SKM-1 treated with dmso at 0.1 percent for 144 hours (cell line): ENCODE measurements around the gene MUC5AC.
"Not testable (repeated sequence)": the region's sequence is repeated elsewhere in the genome, so short reads cannot be mapped to it uniquely, and the experiment has no call there.

Experiments used
- DNase-seq: peaks from one replicate; lab custom pipeline; 2025; ENCODE audit not compliant: unreplicated experiment; lab: John Stamatoyannopoulos, UW

Gene MUC5AC, protein sequence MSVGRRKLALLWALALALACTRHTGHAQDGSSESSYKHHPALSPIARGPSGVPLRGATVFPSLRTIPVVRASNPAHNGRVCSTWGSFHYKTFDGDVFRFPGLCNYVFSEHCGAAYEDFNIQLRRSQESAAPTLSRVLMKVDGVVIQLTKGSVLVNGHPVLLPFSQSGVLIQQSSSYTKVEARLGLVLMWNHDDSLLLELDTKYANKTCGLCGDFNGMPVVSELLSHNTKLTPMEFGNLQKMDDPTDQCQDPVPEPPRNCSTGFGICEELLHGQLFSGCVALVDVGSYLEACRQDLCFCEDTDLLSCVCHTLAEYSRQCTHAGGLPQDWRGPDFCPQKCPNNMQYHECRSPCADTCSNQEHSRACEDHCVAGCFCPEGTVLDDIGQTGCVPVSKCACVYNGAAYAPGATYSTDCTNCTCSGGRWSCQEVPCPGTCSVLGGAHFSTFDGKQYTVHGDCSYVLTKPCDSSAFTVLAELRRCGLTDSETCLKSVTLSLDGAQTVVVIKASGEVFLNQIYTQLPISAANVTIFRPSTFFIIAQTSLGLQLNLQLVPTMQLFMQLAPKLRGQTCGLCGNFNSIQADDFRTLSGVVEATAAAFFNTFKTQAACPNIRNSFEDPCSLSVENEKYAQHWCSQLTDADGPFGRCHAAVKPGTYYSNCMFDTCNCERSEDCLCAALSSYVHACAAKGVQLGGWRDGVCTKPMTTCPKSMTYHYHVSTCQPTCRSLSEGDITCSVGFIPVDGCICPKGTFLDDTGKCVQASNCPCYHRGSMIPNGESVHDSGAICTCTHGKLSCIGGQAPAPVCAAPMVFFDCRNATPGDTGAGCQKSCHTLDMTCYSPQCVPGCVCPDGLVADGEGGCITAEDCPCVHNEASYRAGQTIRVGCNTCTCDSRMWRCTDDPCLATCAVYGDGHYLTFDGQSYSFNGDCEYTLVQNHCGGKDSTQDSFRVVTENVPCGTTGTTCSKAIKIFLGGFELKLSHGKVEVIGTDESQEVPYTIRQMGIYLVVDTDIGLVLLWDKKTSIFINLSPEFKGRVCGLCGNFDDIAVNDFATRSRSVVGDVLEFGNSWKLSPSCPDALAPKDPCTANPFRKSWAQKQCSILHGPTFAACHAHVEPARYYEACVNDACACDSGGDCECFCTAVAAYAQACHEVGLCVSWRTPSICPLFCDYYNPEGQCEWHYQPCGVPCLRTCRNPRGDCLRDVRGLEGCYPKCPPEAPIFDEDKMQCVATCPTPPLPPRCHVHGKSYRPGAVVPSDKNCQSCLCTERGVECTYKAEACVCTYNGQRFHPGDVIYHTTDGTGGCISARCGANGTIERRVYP (N-terminal part only)

DNA sequence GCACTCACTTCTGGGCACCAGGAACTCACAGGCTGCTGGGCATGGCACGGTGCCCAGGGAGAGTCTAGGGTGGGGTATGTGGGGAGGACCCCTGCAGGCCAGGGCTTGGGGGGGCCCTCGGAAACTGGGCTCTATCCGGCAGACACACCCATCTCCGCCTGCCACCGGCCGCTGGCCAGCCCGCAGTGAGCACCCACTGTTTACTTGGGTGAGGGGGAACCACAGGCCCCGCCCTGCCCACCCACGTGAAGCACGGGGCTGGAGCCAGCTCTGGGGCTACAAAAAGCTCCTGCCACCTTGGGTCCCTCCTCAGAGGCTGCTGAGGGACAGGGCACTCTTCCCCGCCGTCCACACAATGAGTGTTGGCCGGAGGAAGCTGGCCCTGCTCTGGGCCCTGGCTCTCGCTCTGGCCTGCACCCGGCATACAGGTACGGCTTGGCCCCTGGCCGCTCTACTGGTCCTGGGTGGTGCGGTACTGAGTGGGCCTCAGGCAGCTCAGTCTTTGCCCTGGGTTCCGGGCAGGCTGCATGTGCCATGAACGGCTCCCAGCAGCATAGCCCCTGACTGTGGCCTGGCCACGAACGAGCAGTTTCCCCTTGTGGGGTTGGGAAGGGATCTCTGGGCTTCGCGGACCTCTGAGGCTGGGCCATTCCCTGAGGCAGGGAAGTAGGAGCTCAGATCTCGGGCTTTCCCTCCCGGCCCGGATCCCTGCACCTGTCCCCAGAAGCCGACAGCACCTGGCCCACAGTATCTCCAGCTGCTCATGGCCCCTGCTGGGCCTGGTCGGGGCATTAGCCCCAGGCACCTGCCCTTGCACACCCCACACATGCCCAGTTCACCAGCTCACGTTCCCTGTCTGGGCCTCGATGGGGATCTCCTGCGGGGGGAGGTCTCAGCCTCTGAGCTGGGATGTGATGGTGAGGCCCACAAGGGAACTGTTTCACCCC, at the start of gene MUC5AC:
Gene MUC5AC, plus strand, starts transcription at position 309 of the 947 bp plus-strand sequence. Its CDS starts 47 bp downstream, at position 356.
- DNase-seq, result no peak

DNA sequence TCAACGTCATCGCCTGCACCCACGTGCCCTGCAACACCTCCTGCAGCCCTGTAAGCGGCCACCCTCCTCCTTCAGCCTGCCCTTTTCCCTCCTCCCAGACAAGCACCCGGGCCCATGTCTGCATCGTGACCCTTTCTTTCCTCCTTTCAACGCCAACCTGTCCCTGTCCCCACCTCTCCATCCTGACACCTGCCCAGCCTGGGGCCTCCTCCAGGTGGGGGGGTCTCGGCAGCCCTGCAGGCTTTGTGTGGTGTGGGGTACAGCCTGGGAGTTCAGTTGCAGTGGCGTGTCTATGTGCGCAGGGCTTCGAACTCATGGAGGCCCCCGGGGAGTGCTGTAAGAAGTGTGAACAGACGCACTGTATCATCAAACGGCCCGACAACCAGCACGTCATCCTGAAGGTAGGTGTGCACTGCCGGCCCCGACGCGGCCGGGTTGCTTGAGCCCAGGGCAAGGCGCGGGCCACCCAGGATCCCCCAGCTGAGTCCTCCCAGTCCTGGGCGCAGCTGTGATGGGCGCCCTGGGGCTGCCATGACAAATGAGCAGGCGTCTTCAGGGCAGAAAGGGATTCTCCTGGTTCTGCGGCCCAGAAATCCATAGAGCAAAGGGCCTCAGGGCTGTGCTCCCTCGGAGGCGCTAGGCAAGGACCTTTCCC, 49.4 kb upstream of the MUC5AC start:
- no peak for DNase-seq

DNA sequence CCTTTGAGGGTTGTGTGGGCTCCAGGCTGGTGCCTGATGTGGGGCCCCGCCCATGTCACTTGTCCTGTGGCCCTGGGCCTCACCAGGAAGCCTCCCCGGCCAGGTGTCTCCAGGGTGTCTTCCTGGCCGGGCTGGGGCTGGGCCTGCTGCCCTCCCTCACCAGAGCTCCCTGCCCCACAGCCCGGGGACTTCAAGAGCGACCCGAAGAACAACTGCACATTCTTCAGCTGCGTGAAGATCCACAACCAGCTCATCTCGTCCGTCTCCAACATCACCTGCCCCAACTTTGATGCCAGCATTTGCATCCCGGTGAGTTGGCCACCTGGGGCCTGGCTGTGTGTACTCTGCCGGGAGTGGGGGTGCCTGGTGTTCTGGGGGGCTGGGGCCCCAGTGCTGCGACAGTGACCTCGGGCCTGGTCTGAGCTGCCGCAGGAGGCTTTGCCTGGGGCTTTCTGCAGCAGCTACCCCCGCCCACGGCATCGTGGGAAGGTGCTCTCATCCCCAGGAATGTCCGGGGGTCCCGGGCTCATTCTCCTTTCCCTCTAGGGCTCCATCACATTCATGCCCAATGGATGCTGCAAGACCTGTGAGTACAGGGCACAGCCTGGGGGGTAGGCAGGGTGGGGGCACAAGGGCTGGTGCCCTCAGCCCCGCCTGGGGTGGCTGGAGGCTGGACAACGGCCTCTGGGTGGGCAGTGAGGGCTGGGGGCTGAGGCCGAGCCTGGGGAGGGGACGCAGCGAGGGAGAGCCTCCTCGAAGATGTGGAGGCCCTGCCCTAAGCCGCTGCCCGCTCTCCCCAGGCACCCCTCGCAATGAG, 48.4 kb upstream of the MUC5AC start:
- no peak for DNase-seq

DNA sequence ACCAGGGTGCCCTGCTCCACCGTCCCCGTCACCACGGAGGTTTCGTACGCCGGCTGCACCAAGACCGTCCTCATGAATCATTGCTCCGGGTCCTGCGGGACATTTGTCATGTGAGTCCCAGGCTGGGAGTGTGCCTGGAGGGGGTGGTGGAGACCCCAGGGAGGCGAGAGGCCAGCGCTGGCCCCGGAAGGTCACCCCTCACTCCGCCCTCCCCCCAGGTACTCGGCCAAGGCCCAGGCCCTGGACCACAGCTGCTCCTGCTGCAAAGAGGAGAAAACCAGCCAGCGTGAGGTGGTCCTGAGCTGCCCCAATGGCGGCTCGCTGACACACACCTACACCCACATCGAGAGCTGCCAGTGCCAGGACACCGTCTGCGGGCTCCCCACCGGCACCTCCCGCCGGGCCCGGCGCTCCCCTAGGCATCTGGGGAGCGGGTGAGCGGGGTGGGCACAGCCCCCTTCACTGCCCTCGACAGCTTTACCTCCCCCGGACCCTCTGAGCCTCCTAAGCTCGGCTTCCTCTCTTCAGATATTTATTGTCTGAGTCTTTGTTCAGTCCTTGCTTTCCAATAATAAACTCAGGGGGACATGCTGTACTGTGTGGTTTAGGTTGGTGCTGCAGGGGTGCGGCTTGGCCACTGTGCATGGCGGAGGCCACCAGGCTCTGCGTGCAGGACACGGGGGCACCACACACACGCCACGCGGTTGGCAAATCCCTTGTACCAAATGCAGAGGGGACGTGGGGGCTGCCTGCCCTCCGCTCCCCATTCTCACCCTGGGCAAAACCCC, 47.6 kb upstream of the MUC5AC start:
- no peak for DNase-seq

DNA sequence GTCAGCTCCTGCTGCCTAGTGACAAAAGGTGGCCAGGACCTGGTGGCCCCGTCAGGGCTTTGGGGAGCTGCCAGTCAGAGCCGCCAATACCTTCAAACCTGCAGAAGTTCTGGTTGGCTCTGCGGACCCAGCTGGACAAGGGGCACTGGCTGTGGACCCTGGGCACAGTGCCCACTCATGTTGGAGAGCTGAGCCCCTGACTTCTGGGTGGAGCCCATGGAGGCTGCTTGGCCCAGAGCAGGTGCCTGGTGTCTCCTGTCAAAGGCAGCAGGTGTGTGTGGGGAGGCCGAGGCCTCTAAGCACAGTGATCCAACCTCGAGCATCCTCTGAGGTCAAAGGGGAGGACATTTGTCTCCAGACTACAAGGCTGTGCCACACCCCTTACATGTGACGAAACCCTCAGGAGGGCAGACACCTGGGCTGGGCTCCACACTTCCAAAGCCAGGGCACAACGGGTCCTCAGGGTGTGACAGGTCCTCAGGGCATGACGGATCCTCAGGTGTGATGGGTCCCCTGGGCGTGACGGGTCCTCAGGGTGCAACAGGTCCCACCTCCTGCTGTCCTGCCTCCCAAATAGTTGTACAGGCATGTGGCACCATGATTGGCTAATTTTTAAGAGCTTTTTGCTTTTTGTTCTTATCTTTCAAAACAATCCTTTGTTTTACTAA, 46.1 kb upstream of the MUC5AC start:
- DNase-seq, result no peak

DNA sequence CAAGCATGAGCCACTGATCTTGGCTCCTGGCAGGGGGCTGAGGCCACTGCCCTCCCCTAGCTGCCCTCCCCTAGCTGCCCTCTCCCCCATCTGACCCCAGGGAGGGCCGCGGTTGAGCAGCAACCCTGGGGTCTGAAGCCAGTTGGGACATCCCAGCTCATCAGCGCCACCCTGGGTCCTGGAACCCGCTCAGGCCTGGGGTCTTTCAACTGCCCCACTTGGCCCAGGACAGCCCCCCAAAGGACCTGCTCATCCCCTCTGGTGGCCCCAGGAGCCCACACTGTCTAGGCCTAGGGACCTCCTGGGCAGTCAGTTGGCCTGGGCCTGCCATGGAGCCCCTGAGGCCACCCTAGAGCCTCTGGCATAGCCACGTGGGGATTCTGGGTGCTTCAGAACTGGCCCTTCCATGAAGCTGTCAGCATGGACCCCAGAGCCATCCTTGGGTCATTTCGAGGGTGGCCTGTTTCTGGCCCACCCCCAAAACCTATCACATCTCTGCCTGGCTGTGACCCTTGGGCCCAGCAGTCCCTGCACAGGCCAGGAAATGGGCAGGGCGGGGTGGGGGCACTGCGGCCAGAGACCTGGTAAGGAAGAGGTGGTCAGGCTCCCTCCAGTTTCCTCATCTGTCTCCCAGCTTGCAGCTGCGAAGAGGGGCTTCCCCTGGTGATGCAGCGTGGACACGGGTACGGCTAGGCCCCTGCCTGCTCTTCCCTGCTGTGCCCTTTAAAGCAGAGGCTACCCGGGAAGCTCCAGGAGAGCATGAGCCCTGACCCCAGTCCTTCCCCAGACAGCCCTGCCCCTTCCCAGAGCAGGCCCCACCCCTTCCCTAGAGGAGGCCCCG, 45.2 kb upstream of the MUC5AC start:
- no peak for DNase-seq

DNA sequence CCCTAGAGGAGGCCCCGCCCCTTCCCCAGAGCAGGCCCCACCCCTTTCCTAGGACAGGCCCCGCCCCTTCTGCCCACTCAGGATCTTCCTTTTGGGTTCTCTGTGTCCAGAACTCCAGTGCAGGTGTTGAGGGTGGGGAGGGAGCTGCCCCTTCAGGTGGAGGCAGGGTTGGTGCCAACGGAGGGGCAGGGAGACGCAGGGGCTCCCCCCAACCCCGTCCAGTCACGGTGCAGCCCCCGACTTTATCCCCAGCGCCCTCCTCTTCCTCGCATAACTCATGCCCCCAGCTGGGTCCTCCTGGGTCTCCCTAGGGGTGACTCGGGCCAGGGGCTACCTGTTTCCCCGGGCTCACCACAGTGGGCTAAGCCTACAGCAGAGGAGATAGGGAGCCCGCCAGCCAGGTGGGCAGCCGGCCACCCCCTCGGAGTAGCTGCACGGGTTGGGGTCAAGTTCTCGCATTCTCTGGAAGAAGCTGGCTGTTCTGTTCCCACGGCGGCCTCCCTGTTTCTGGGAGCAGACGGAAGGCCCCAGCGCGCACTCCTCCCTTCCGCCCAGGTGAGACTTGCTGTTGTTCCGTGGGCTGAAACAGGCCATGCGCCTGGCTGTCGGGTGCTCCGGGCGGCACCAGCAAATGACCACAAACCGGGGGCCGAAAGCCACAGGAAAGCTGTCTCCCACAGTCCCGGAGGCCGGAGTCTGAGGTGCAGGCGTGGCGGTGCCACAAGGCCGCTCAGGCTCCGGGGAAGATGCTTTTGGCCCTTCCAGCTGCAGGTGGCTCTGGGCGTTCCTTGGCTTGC, 44.1 kb upstream of the MUC5AC start:
- no peak for DNase-seq

DNA sequence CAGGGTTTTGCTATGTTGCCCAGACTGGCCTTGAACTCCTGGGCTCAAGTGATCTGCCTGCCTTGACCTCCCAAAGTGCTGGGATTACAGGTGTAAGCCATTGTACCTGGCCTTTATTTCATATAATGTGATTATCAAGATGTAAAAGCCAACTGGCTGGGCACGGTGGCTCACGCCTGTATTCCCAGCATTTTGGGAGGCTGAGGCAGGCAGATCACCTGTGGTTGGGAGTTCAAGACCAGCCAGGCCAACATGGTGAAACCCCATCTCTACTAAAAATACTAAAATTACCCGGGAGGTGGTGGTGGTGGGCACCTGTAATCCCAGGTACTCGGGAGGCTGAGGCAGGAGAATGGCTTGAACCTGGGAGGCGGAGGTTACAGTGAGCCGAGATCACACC, 42.5 kb upstream of the MUC5AC start:
- DNase-seq, result not testable (repeated sequence)

DNA sequence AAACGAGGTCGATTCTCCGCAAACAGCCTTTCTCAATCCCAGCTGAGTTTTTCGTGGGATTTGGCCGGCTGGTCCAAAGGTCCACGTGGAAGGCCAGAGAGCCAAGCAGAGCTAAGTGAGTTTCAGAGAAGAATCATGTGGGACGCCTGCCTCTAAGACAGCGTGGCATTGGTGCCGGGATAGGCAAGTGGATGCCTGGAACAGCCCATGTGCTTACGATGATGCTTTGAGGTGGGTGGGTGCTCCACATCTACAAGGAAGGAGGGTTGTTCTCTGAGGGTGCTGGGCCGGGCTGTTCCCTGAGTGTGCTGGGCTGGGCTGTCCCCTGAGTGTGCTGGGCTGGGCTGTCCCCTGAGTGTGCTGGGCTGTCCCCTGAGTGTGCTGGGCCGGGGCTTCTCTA, 41.6 kb upstream of the MUC5AC start:
- DNase-seq, result no peak

DNA sequence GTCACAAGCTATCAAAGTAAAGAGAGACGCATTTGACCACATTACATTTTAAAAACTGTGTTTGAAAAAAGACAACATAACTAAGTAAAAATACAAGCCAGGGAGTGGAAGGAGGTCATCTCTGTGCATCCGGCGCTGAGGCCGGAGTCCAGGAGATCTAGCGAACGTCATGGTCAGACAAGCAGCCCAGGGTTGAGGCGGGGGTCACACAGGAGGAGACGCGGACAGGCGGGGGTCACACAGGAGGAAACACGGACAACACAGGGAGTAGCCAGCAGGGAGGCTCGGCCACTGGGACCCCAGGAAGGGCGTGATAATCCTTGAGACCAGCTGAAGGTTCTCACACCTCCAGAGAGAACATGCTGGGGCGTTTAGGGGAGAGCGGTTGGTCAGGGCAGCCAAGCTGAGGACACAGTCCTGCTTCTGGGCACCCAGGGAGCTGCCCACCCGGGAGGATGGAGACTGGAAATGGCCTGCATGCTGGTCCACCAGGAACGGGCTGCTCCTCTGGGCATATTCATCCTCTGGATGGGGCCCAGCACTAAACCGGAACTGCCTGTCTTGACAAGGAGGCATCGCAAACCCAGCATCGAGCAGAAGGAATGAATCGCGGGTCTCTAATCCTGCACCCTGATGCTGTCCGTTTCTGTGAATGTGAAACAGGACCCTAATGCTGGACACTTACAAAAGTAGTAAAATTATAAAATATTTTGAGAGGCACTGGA, 40.9 kb upstream of the MUC5AC start:
- DNase-seq, result no peak

DNA sequence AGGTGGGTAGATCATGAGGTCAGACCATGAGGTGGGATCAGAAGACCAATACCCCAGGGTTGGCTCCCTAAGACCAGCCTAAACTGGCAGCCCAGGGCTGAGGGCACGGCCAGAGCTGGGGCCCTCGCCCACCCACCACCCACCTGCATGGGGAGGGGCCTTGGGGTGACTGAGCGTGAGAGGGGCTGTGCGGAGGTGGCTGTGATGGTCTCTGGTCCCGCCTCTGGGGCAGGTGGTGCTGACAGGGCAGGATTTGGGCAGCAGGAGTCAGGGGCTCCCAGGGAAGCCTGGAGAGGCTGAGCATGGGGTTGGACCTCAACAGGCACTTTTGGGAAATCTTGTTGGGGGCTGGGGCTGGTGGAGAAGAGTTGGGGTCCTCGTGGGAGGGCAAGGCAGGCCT, 39.8 kb upstream of the MUC5AC start:
- DNase-seq, result no peak

DNA sequence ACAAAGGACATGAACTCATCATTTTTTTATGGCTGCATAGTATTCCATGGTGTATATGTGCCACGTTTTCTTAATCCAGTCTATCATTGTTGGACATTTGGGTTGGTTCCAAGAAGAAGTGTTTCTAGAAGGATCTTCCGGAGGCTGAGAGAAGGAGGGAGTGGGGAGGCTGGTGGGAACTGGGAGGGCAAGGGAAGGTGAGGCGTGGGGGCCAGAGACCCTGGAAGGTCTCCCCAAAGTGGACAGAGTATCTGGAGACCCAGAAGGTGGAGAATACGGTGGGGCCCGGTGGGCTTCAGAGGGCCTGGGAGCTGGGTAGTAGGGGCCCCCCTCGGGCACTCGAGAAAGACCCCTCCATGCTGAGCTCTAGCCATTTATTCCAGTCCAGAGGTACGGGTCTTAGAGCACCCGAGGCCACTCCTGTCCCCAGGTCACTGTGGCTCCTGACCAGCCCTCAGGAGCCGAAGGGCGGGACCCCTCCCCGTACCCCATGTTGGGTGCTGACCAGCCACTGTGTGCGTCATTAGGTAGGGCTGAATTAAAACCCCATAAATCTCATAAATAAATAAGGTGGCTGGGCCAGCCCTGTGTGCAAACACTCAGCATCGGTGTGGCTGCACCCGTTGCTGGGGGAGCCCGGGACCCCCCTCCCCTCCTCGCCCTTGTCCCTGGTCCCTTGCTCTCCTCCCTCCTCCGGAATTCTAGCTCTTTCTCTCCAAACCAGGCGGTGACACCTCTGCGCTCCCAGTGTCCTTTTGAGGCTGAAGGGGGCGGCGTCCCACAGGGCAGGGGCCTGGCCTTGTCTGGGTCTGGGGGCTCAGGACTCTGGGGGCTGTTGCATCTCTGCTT, 38.8 kb upstream of the MUC5AC start:
- no peak for DNase-seq

DNA sequence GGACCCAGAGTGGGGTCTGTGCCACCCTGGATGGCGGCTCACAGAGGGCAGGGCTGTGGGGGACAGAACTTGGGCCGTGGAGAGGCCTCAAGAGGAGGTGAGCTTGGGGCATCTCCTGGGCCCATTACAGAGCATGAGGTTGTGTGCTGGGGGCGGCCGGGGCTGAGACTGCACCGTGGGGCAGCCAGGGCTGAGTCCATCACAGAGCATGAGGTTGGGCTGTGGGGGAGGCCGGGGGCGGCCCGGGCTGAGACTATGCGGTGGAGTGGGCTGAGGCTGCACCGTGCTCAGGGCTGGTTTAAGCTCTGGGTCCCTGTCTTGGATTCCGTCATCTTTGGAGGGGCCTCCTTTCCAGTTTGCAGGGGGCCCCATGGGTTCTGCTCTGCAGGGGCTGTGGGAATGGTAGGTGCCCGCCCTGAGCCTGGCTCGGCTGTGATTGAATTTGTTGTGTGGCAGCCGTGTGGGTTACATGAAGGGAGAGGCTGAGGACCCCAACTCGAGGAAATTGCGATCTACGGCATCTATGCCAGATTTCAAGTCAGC, 38.1 kb upstream of the MUC5AC start:
- DNase-seq, result no peak
